NCI-H2196 treated with DMSO at 0.1 percent for 48 hours (cell line): ENCODE measurements around the gene NINJ1.
A peak's percentile ranks its signal among the peaks of the same experiment; 100 is the strongest.
"Not testable (repeated sequence)": the region's sequence is repeated elsewhere in the genome, so short reads cannot be mapped to it uniquely, and the experiment has no call there.

Source experiments
- DNase-seq: peaks from one replicate; lab custom pipeline; 2025; ENCODE audit not compliant: unreplicated experiment; lab: John Stamatoyannopoulos, UW

Gene NINJ1

DNA sequence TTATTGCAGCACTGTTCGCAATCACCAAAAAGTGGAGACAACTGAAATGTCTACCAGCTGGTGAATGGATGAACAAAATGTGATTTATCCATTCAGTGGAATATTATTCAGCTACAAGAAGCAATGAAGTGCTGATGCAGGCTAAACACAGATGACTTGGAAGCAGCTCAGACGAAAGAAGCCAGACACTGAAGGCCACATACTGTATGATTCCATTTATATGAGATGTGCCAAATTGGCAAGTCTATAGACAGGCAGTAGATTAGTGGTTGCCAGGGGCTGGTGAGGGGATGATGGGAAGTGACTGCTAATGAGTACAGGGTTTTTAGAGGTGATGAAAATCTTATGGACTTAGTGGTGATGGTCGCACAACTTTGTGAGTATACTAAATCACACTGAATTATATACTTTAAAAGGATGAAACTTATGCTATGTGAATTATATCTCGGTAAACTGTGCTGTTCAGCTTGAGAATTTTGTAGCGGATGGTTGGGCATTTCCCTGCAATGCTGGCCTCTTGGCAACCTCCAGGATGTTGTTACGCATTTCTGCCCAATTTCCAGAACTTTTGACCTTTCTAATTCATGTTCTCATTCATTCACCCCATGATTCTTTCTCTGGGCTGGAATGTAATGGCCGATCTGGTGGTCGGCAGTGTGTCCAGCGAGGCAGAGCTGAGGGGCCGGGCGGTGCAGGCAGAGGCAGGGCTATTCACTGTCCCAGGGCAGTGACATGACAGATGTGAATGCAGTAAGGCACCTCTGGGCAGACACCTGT, 27.9 kb upstream of the NINJ1 start:
- DNase-seq: no peak

DNA sequence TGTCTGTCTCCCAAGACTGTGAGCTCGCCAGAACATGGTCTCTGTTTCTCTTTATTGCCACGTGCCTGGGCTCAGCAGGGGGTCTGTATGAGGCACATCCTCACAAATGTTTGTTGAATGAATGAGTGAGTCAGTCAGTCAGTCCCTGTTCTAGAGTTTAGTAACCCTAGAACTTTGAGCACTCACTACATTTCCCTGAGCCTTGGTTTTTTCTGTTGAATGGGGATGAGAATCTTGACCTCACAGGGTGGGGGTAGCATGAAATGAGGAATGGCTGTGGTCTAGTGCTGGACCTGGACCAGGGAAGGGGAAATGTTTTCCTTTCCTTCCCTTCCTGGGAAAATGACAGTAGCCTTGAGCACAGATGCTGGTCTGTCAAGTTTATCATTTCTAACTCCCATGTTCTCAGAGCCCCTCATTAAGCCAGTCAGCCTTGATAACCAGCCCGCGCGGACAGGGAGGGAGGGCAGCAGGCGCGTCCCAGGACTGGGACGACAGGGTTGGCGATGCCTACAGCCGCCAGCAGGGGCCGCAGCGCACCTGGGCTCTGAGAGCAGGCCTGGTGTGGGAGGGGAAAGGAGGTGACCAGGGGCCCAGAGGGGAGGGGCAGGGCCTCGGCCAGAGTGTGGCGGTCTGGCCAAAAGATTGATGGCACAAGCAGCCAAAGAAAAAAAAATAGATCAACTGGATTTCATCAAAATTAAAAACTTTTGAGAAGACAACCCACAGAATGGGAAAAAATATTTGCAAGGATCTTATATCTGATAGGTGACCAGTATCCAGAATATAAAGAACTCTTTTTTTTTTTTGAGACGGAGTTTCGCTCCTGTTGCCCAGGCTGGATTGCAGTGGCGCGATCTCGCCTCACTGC, 25.8 kb upstream of the NINJ1 start:
- DNase-seq: peak; percentile 76

DNA sequence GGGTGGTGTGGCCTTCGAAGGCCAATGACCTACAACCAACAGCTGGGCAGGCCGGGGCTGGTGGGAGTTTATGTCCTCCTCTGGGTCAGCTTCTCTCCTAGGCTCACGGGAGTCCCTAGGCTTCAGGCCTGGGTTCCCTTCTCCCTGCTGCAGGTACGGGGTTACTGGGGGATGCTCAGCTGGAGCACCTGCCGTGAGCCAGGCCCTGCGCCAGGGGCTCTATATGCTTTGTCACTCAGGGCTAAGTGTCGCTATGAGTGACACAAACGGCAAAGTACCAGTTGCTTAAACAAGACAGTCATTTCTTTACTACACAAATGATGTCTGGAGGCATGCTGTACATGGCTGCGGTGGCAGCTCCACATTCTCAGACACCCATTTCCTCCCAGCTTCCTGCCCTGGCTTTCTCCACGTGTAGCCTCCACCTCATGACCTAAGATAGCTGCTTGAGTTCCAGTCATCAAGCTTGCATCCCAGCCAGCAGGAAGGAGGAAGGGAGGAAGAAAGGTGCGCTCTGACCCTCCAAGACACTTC, 22.5 kb upstream of the NINJ1 start:
- DNase-seq: no peak

DNA sequence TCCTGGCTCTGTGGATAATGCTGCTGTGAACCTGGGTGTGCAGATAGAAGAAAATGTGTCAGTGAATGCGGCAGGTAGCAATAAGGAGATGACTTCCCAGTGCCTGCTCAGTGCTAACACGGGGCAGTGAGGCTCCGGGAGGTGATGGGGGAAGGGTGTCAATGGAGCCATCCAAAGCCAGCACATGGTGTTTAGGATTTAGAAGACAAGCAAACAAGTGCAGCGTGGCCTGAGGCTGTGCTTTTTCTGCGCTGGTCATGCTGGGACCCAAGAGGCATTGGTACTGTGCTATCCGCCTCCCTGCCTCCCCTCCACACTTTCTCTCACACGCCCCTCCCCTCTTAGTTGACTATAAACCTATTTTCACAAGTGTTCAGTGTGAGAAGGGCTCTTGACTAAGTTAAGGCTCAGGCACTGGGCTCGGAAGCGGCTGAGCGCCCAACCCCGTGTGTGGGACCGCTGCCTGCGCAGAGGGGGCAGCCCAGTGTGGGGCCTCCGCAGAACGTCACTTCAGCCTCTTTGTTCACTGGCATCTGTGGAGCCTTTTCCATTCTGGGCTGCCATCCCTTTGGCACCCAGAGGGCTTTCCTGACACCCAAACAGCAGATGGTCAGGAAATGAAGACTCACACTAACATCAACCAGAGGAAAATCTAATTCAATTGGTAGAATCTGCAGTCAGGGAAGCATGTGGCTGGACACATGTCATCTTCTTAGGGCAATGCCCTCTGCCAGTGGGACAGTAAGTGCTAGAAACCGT, 21.8 kb upstream of the NINJ1 start:
- no peak for DNase-seq

DNA sequence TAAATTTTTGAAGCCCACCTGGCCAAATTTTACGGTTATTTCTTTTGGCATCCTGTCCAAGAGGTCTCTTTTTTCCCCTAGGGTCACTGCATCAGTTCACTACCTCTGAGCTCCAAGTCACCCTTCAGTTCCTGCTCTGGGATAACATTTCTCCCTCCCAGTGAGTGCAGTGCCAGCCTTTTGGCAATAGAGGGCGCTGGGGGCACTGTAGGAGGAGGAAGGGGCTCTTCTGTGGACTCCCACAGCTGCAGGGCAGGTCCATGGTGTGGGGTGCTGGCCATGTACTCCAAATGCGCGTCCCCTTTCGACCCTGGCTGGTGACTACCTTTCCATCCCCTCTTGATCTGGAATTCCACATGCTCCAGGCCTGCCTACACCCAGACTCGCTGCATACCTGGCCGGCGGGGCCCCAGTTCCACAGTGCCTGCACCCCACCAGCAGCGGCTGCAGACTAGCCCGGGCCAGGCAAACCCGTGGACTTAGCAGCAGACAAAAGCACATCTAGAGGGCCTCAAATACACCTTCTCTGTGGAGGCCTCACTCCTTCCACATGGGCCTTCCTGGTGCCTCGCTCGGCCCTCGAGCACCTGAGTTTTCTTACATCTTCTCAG, 20.3 kb upstream of the NINJ1 start:
- no peak for DNase-seq

DNA sequence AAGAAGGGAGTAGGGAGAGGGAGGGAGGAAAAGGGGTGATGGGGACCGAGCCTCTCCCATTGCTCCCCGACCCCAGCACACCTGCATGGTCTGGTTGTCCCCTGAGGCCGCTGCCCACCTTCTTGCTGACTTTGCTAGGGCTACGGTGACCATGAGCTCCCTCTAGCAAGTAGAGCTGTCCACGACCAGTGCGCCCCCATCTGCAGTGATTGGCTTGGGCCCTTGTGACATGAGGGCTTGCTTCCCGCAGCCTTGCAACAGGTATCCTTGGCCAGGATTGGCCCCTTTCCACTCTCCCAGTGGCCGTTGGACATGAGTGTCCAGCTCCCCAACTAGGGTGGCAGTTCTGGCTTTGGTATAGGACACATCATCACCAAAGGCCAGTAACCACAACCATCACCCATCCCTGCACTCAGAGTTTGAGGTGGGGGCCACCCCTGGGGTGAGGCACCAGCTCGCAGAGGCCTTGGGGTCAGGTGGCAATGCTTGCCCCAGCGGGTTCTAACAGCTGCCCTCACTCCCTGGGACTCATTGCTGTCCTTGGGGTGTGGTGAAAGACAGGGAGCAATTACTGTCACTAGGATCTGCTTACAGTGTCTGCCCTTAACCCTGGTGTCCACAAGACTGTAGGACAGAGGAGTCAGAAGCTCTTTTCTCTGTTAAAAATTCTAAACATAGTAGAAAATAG, 17.2 kb upstream of the NINJ1 start:
- no peak for DNase-seq

DNA sequence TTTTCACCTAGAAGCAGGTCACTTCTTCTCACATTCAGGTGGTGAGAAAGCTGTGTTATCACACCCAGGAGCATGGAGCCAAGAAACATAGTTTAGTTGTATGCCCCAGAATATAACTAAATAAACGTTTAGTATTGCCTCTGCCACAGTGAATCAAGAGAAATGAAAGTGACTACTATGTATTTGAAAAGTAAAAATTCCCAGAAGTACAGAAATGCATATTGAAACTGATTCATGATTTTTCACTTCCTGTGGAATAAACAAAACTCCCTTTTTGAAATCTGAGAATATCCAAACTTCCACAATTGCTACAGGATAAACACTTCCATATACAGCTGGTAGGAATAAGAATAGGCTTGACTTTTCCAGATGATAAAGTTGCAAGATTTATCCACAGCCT, 15.3 kb upstream of the NINJ1 start:
- no peak for DNase-seq

DNA sequence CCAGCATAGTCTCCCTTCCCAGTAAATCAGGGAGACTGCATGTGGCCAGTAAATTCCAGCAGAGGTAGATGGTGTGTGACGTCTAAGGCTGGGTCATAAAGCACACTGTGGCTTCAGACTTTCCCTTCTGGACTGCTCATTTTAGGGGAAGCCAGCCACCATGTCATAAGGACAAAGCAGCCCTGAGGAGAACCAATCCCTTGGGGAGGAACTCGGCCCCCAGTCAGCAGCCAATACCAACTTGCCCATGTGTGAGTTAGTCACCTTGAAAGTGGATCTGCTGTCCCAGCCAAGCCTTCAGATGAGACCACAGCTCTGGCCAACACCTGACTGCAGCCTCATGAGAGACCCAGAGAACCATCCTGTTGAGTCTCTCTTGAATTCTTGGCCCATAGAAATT, 14.7 kb upstream of the NINJ1 start:
- DNase-seq: no peak

DNA sequence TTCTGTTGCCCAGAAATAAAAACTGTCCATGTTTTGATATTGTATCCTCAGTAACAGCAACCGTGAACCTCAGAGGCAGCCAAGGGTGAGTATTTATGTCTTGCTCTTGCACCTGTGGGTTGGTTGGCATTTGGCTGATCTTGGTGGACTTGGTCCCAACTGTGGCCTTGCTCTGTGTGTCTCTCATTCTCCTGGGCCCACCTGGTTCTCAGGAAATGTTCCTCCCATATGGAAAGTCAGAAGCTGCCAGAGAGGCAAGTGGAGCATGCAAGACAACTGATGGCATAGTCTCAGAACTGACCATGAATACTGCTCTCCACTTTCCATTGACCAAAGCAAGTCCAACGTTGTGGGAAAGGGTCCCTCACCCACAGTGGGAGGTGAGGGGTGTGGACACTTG, 13.6 kb upstream of the NINJ1 start:
- no peak for DNase-seq

DNA sequence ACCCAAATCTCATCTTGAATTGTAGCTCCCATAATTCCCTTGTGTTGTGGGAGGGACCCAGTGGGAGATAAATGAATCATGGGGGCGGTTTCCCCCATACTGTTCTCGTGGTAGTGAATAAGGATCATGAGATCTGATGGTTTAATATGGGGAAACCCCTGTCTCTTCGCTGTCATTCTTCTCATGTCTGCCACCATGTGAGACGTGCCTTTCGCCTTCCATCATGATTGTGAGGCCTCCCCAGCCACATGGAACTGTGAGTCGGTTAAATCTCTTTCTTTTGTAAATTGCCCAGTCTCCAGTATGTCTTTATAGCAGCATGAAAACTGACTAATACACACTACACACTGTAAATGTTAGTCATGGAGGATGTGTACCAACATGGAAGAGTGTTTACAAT, 12.6 kb upstream of the NINJ1 start:
- not testable (repeated sequence) for DNase-seq

DNA sequence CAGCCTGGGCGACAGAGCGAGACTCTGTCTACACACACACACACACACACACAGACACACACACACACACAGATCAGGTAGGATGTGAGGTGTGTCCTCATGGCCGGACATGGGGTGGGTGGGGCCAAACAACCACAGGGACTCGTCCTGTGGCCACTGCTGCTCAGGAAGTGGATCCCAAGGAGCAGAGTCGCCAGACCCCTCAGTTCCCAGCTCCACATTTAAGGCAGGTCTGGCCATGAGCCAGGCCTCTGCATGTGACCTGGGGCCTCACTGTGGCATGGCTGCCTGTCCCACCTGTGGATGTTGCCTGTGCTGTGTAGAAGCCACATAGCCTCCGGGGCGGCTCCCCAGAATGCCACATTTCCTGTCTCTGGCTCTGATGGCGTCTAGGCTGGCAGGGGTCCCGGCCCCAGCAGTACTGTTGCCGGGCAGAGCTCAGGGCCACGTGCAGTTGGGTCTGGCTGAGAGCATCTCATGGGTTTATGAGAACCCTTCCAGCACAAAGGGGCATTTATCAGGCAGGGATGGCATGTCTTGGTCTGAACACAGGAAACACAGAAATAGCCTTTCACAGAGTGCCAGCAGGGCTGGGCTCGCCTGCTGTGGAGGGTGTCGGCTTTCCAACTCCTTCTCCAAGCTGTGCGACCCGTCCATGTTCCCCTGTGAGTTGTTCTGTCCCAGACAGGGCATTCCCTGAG, 9.9 kb upstream of the NINJ1 start:
- no peak for DNase-seq

DNA sequence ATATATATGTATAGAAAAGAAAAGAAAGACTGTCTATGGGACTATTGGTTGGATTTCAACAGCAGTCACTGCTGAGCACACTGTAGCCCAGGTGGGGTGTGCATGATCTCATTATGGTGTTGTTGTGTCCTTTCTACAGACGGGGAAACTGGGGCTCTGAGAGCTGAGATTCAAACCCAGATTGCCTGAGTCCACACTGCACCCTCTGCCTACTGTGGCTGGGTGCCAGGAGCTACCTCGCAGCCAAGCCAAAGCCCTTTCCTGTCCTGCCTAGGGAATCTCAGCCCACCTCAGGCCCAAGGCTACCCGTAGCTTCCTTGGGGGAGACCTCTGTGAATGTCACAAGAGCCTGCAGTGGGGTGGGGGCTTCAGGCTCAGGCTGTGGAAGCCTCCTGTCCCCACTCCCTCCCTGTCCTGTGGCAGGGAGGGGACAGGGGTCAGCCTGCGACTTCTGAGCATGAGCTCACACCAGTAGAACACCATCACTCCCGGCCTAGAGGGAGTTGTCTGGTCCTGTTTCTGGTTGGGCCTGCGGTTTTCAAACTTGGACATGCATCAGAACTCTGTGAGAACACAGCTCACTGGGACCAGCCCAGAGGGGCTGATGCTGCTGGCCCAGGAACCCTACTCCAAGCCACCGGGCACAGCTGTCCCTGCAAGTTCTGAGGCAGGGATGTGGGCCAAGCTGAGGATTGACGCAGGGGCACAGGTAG, 7.9 kb upstream of the NINJ1 start:
- no peak for DNase-seq

DNA sequence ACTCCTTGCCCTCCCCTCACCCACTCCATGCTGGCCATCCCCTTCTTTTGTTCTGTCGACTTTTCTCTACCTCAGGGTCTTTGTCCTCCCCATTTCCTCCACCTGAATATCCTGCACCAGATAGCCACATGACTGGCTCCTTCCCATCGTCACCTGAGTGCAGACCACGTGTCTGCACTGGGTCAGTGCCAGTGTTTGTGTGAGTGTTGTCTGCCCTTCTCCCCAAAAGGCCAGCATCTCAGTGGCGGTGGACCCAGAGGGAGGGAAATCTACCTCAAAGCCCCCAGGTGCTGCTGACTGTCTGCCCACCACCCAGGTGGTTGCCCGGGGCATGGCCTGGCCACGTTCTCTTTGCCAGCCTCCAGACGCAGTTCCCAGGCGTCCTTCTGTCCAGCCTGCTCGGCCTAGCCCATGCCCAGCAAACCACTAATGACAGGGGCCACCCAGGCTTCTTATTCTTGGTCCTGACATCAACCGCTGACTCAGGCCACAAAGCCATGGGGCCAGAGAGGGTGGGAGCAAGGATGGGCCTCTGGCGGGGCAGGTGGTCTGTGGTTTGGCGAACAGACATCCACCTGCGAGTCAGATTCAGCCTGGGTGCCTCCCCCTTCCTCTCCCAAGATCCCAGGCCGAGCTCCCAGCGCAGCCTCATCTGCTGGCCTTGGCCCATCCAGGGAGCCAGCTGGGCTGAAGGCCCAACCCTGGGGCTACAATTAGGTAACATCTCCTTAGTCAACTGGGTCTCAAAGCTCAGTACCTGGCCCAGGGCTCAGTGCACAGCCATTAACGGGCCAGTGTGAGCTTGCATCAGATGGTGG, 5.5 kb upstream of the NINJ1 start:
- DNase-seq: no peak

DNA sequence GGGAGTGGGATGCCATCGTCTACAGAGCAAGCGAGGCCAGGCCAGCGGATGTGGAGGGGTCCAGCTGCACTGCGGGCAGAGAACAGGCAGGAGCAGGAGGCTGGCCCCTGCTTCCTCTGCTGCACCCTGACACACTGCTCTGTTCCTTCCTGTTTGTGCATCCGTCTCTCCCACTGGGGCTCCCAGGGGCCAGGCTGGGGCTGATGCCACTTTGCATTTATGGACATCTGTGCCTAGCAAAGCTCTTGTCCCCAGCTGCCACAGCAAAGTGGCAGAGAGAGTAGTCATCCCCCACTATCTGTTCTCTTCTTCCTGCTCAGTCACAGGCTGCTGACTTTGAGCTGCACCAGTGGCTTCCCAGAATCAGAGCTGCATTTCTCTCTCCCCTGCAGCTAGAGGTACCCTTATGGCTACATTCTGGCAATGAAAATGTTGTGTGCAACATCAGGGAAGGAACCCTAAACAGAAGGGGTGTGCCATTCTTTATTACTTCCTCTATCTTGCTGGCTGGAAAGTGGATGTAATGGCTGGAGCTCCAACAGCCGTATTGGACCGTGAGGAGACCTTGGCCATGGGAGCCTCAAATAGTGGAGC, 4.2 kb upstream of the NINJ1 start:
- no peak for DNase-seq

DNA sequence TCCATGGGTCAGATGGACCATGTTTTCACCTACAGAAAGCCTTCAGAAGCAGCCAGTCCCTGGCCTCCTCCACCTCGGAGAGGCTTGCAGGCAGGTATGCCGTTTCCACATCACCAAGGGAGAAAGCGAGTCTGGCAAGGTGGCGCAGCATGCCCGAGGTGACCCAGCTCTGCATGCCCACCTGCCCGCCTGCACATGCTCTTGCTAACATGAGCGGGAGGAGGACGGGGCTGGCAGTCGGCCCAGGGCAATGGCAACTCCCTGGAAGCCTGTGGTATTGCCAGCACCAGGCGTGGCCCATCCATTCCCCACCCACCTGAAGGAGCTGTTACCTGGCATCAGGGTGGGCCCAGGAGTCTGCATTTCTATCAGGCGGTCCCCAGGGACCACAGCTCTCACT, 3.3 kb upstream of the NINJ1 start:
- DNase-seq: no peak

DNA sequence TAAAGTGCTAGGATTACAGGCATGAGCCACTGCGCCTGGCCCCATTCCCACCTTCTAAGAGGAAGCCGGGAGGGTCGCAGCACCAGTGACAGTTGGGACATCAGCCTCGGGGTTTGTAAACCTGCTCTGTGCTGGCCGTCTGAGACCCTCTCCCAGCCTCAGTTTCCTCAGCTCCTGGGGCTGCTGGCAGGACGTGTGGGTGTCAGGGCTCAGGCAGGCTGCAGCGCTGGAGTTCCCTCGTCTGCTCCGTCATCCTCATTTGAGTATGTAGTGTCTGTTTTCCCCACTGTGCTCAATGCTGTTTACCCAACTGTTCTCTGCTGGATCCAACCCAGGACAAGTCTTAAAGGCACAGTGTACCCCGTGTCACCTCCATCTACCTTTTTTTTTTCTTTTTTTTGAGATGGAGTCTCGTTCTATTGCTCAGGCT, 2.0 kb upstream of the NINJ1 start:
- DNase-seq: peak; percentile 66

DNA sequence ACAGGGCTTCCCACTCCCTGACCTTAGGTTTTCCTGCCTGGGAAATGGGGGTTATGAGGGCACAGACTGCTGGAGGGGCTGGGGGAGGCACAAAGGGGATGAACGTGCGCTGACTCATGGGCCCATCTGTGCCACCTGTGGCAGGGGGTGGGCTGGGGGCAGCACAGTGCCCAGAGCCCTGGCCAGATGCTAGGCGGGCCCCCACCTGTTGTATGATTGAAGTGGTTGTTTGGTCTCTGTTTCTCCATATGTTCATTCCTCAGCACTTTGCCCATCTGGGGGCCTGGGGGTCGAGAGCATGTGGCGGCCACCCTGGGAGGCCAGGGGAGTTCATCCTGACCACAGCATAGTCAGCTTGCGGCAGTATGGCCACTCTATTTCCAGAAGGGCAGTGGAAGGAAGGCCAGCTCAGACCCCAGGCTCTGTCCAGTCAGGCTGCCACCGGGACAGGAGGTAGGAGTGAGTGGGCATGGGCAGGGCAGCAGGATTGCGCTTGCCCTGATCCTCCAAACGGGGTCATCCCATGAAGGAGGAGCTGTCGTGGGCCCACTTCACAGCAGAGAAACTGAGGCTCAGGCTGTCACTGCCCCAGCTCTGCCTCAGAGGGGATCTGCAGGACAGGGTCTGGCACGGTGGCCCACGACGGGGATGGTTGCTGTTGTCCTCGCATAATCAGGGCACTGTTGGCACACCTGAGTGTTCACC, 841 bp upstream of the NINJ1 start:
- no peak for DNase-seq
